Neutrophil (primary cell): ENCODE results near the gene NR2C2.

Source experiments
- H3K27ac ChIP-seq: fragments of 200-600 bp; sonication (generic); 2 replicates; pipeline ENCODE4 v1.5.1; 2016; ENCODE audit warnings: mild to moderate bottlenecking, moderate library complexity
- H3K27me3 ChIP-seq: fragments of 200-600 bp; sonication (generic); 2 replicates; pipeline ENCODE4 v1.6.0; 2016; ENCODE audit warnings: mild to moderate bottlenecking
- H3K36me3 ChIP-seq: fragments of 200-600 bp; sonication (generic); 2 replicates; pipeline ENCODE4 v1.5.1; 2017
- H3K4me1 ChIP-seq, 2 experiments: fragments of 200-600 bp in 1 of 2; sonication (generic) in 1 of 2; 1 replicate in 1 of 2; 2 replicates in 1 of 2; pipeline versions ENCODE4 v1.5.1 to v1.6.1; 2013 to 2016; ENCODE audit warnings: low read depth in 1 of 2, low read length in 1 of 2, mild to moderate bottlenecking in 1 of 2, moderate library complexity in 1 of 2; ENCODE audit not compliant: control insufficient read depth in 1 of 2, insufficient read depth in 1 of 2
- H3K4me3 ChIP-seq, 2 experiments: fragments of 200-600 bp in 1 of 2; sonication (generic) in 1 of 2; 1 replicate in 1 of 2; 2 replicates in 1 of 2; pipeline ENCODE4 v1.5.1; 2013 to 2016; ENCODE audit warnings: low read depth in 1 of 2, low read length in 1 of 2, mild to moderate bottlenecking in 1 of 2, moderate library complexity in 1 of 2
- H3K9me3 ChIP-seq: fragments of 200-600 bp; sonication (generic); 2 replicates; pipeline ENCODE4 v1.5.1; 2016
- CTCF ChIP-seq: fragments of 200-600 bp; sonication (generic); IDR thresholded peaks from 2 replicates; pipeline ENCODE4 v1.5.1; 2016; ENCODE audit warnings: antibody characterized with exemption

NR2C2 gene

GRCh38 chr3:14976317-14976716 lies 28.9 kb downstream of the NR2C2 start:
- H3K36me3 ChIP-seq, result peaks cover 31% of the 10 kb centered on the region
- no peak overlapping the region for H3K4me3 ChIP-seq
- H3K4me1 ChIP-seq, result peaks cover 16% of the 10 kb centered on the region in 2 experiments
- peak overlapping the region; percentile 24 for H3K27ac ChIP-seq
- no peaks in the 10 kb centered on the region for H3K9me3 ChIP-seq
- TF ChIP-seq CTCF, result no peak
- H3K27me3 ChIP-seq, result no peaks in the 10 kb centered on the region

GRCh38 chr3:14980689-14981088 lies 33.3 kb downstream of the NR2C2 start:
- Histone ChIP-seq H3K27ac (peak overlapping the region; percentile 56), H3K9me3 (no peaks in the 10 kb centered on the region), H3K4me1 (peaks cover 19 to 20% of the 10 kb centered on the region in 2 experiments), H3K36me3 (peaks cover 3% of the 10 kb centered on the region), H3K27me3 (no peaks in the 10 kb centered on the region), H3K4me3 (no peak overlapping the region)
- no peak for TF ChIP-seq CTCF

DNA sequence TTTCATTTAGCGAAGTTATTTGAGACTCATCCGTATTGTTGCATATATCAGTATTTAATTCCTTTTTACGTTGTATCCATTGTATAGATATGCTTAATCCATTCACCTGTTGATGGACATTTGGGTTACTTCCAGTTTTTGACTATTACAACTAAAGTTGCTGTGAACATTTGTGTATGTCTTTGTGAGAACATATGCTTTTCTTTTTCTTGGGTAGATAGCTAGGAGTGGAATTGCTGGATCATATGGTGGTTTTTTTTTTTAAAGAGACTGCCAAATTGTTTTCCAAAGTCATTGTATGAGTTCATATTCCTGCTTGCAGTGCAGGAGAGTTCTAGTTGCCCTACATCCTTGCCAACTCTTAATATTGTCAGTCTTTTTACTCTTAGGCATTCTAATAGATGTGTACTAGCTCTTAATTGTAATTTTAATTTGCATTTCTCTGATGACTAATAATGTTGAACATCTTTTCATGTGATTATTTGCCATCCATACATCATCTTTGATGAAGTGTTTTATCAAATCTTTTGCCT lies 37.3 kb downstream of the NR2C2 start:
- H3K27ac ChIP-seq, result no peak overlapping the region
- peaks cover 50 to 54% of the 10 kb centered on the region in 2 experiments for H3K4me1 ChIP-seq
- no peak for TF ChIP-seq CTCF
- no peaks in the 10 kb centered on the region for H3K9me3 ChIP-seq
- H3K27me3 ChIP-seq, result no peaks in the 10 kb centered on the region
- no peaks in the 10 kb centered on the region for H3K36me3 ChIP-seq
- no peak overlapping the region for H3K4me3 ChIP-seq

DNA sequence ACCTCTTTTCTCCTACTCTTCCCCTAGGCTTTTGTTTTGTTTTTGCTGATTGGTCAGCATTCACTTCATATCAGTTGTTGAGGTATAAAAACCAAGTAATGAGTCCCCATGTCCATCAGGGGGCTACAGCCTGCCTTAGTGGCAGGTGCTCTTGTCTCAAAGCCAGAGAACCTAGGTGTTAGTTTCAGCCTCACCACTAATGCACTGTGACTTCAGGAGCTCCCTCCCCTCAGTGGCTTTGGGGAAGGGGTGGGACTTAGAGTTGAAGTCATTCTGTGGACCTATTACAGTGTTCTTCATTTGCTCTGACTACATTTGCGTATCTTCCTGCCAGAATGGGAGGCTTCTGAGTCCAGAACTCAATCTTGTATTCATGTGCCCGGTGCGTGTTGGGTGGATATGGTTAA lies 41.6 kb downstream of the NR2C2 start:
- Histone ChIP-seq H3K4me1 (peaks cover 69 to 71% of the 10 kb centered on the region in 2 experiments), H3K4me3 (no peak overlapping the region), H3K27me3 (no peaks in the 10 kb centered on the region), H3K9me3 (no peaks in the 10 kb centered on the region), H3K27ac (peak overlapping the region; percentile 58), H3K36me3 (no peaks in the 10 kb centered on the region)
- TF ChIP-seq CTCF, result no peak

DNA sequence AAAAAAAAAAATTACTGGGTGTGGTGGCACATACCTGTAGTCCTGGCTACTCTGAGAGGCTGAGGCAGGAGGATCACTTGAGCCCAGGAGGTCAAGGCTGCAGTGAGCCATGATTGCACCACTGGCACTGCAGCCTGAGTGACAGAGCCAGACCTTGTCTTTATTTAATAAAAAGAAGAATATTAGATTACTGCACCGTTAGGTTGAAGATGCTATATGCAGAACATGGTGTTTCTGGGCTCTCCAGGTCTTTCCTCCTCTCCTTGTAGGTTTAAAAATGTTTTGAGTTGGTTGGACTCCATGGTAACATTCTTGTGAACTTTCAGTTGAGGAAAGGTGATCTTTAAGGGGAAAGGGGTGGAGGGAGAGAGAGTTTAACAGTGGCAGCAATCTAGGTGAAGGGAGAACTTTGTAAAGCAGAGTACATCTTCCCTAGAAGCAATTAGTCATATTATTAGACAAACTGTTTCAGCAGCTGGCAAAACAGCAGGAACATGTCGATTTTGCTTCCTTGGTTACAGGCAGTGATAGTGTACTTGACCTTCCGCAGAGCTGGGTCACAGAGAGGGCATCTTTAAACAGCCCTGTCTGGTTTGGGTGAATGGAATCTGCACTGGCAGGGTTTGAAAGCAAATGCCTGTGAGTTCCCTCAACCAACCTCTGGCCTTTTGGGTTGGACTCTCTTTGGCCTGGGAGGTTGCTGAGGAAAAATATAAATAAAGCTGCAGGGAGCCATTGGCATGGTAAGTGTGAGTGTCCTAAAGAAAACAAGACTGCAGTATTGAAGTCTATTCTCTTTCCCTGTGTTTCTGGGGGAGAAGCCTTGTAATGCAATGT lies 42.8 kb downstream of the NR2C2 start:
- H3K4me3 ChIP-seq, result no peak overlapping the region
- TF ChIP-seq CTCF, result no peak

More for the DNA sequence above, 42.8 kb downstream of the NR2C2 start:
- peak overlapping the region; percentile 23 for H3K27ac ChIP-seq
- H3K27me3 ChIP-seq, result no peaks in the 10 kb centered on the region
- H3K4me1 ChIP-seq, result peaks cover 69 to 71% of the 10 kb centered on the region in 2 experiments
- H3K36me3 ChIP-seq, result no peaks in the 10 kb centered on the region
- no peaks in the 10 kb centered on the region for H3K9me3 ChIP-seq
